GM19099 (cell line): ENCODE data around the gene TRIM31.

Experiments
- POLR2A ChIP-seq: IDR thresholded peaks from 3 replicates; pipeline ENCODE4 v1.6.1; 2011; ENCODE audit warnings: low read depth; ENCODE audit not compliant: insufficient read length; ENCODE audit errors: extremely low read depth

Gene TRIM31

GRCh38 chr6:30102970-30103871 lies 9.7 kb downstream of the TRIM31 start:
- no peak for TF ChIP-seq POLR2A

GRCh38 chr6:30102414-30102969 lies 10.4 kb downstream of the TRIM31 start:
- no peak for TF ChIP-seq POLR2A

GRCh38 chr6:30101444-30102413 lies 11.2 kb downstream of the TRIM31 start:
- TF ChIP-seq POLR2A, result no peak

- TF ChIP-seq POLR2A, result no peak
These were observed 12.1 kb downstream of the TRIM31 start for GRCh38 chr6:30100585-30101443.

GRCh38 chr6:30100154-30100553 lies 12.7 kb downstream of the TRIM31 start:
- TF ChIP-seq POLR2A, result no peak

- no peak for TF ChIP-seq POLR2A
These were observed 14.8 kb downstream of the TRIM31 start for GRCh38 chr6:30097902-30098768.

GRCh38 chr6:30096829-30097228 lies 16.1 kb downstream of the TRIM31 start:
- no peak for TF ChIP-seq POLR2A

GRCh38 chr6:30093951-30094661 lies 18.8 kb downstream of the TRIM31 start:
- no peak for TF ChIP-seq POLR2A

- no peak for TF ChIP-seq POLR2A
These were observed 19.9 kb downstream of the TRIM31 start for GRCh38 chr6:30092852-30093543.

GRCh38 chr6:30091577-30092381 lies 21.1 kb downstream of the TRIM31 start:
- no peak for TF ChIP-seq POLR2A

GRCh38 chr6:30087876-30088275 lies 25.0 kb downstream of the TRIM31 start:
- TF ChIP-seq POLR2A, result no peak
